ENCODE data around the gene RIN3. TPM values are rescaled to one million over a fixed set of nuclear protein-coding genes. Genes with fewer than 3 reads are reported as not detected.

The RIN3 gene
- total RNA-seq, 1 donor from 2014 or later = 28.0 TPM

- DNase-seq (ENCODE audit: low read depth) (no peak), FAIRE-seq (no peak)
- H3K9me3 ChIP-seq (ENCODE audit: insufficient read depth, low read depth, low read length) = no peaks in the 10 kb centered on the region
- no peaks in the 10 kb centered on the region for H3K4me1 ChIP-seq (ENCODE audit: insufficient read depth, low read length)
- no peak overlapping the region for H3K4me3 Mint-ChIP-seq (ENCODE audit: unreplicated experiment)
- peaks cover 8% of the 10 kb centered on the region for H3K4me1 Mint-ChIP-seq (ENCODE audit: low read depth, unreplicated experiment)
- H3K27ac Mint-ChIP-seq (ENCODE audit: unreplicated experiment) = no peak overlapping the region
- H4K20me1 ChIP-seq (ENCODE audit: insufficient read depth, low read length) = no peaks in the 10 kb centered on the region
- no peak overlapping the region for H3K4me3 ChIP-seq (ENCODE audit: insufficient read depth, low read depth, low read length)
- H3K9me3 Mint-ChIP-seq (ENCODE audit: unreplicated experiment) = peaks cover 2% of the 10 kb centered on the region
- no peak overlapping the region for H2AFZ ChIP-seq (ENCODE audit: low read depth, low read length)
- no peak overlapping the region for H3K27ac ChIP-seq (ENCODE audit: low read depth, low read length)
- H3K36me3 ChIP-seq (ENCODE audit: insufficient read depth, low read length) = no peaks in the 10 kb centered on the region
- peaks cover 3% of the 10 kb centered on the region for H3K27me3 ChIP-seq (ENCODE audit: insufficient read depth, low read length)
- H3K4me2 ChIP-seq (ENCODE audit: low read length) = no peak overlapping the region
- no peak overlapping the region for H3K9ac ChIP-seq (ENCODE audit: low read length)
- no peaks in the 10 kb centered on the region for H3K79me2 ChIP-seq (ENCODE audit: insufficient read depth, low read length)
- H3K36me3 Mint-ChIP-seq (ENCODE audit: low read depth, unreplicated experiment) = no peaks in the 10 kb centered on the region
- H3K27me3 Mint-ChIP-seq (ENCODE audit: low read depth, unreplicated experiment) = peaks cover 15% of the 10 kb centered on the region
- TF ChIP-seq EZH2 (IDR thresholded peaks at IDR 0.05; ENCODE audit: insufficient read depth, low read length) (no peak), CTCF (IDR thresholded peaks at IDR 0.05; ENCODE audit: insufficient read depth, low read depth, low read length) (no peak)
These were observed 20.6 kb upstream of the RIN3 start for GRCh38 chr14:92493024-92493423.

GRCh38 chr14:92493492-92493891 lies 20.1 kb upstream of the RIN3 start:
- Mint-ChIP-seq H3K4me1 (ENCODE audit: low read depth, unreplicated experiment) (peaks cover 8% of the 10 kb centered on the region), H3K4me3 (ENCODE audit: unreplicated experiment) (no peak overlapping the region), H3K36me3 (ENCODE audit: low read depth, unreplicated experiment) (no peaks in the 10 kb centered on the region), H3K27ac (ENCODE audit: unreplicated experiment) (no peak overlapping the region), H3K9me3 (ENCODE audit: unreplicated experiment) (peaks cover 2% of the 10 kb centered on the region), H3K27me3 (ENCODE audit: low read depth, unreplicated experiment) (peaks cover 15% of the 10 kb centered on the region)
- no peaks in the 10 kb centered on the region for H3K79me2 ChIP-seq (ENCODE audit: insufficient read depth, low read length)
- H3K36me3 ChIP-seq (ENCODE audit: insufficient read depth, low read length) = no peaks in the 10 kb centered on the region
- no peak overlapping the region for H3K4me3 ChIP-seq (ENCODE audit: insufficient read depth, low read depth, low read length)
- no peaks in the 10 kb centered on the region for H3K4me1 ChIP-seq (ENCODE audit: insufficient read depth, low read length)
- no peaks in the 10 kb centered on the region for H3K9me3 ChIP-seq (ENCODE audit: insufficient read depth, low read depth, low read length)
- TF ChIP-seq CTCF (IDR thresholded peaks at IDR 0.05; ENCODE audit: insufficient read depth, low read depth, low read length) = no peak
- no peak for TF ChIP-seq EZH2 (IDR thresholded peaks at IDR 0.05; ENCODE audit: insufficient read depth, low read length)
- H3K27ac ChIP-seq (ENCODE audit: low read depth, low read length) = no peak overlapping the region
- no peak for FAIRE-seq
- no peak for DNase-seq (ENCODE audit: low read depth)
- no peak overlapping the region for H2AFZ ChIP-seq (ENCODE audit: low read depth, low read length)
- no peaks in the 10 kb centered on the region for H4K20me1 ChIP-seq (ENCODE audit: insufficient read depth, low read length)
- peaks cover 3% of the 10 kb centered on the region for H3K27me3 ChIP-seq (ENCODE audit: insufficient read depth, low read length)
- H3K4me2 ChIP-seq (ENCODE audit: low read length) = no peak overlapping the region
- no peak overlapping the region for H3K9ac ChIP-seq (ENCODE audit: low read length)

GRCh38 chr14:92494512-92494911 lies 19.1 kb upstream of the RIN3 start:
- H3K27me3 Mint-ChIP-seq (ENCODE audit: low read depth, unreplicated experiment) = peaks cover 18% of the 10 kb centered on the region
- H3K4me1 ChIP-seq (ENCODE audit: insufficient read depth, low read length) = no peaks in the 10 kb centered on the region
- H3K27ac Mint-ChIP-seq (ENCODE audit: unreplicated experiment) = no peak overlapping the region
- H3K4me2 ChIP-seq (ENCODE audit: low read length) = no peak overlapping the region
- no peaks in the 10 kb centered on the region for H4K20me1 ChIP-seq (ENCODE audit: insufficient read depth, low read length)
- H3K4me3 Mint-ChIP-seq (ENCODE audit: unreplicated experiment) = no peak overlapping the region
- DNase-seq (ENCODE audit: low read depth) (no peak), FAIRE-seq (no peak)
- no peak overlapping the region for H3K9ac ChIP-seq (ENCODE audit: low read length)
- H3K79me2 ChIP-seq (ENCODE audit: insufficient read depth, low read length) = no peaks in the 10 kb centered on the region
- peaks cover 8% of the 10 kb centered on the region for H3K4me1 Mint-ChIP-seq (ENCODE audit: low read depth, unreplicated experiment)
- H3K27me3 ChIP-seq (ENCODE audit: insufficient read depth, low read length) = peaks cover 3% of the 10 kb centered on the region
- no peak overlapping the region for H2AFZ ChIP-seq (ENCODE audit: low read depth, low read length)
- no peaks in the 10 kb centered on the region for H3K36me3 ChIP-seq (ENCODE audit: insufficient read depth, low read length)
- no peak overlapping the region for H3K27ac ChIP-seq (ENCODE audit: low read depth, low read length)
- no peaks in the 10 kb centered on the region for H3K9me3 ChIP-seq (ENCODE audit: insufficient read depth, low read depth, low read length)
- H3K4me3 ChIP-seq (ENCODE audit: insufficient read depth, low read depth, low read length) = no peak overlapping the region
- TF ChIP-seq CTCF (IDR thresholded peaks at IDR 0.05; ENCODE audit: insufficient read depth, low read depth, low read length) = no peak
- no peak for TF ChIP-seq EZH2 (IDR thresholded peaks at IDR 0.05; ENCODE audit: insufficient read depth, low read length)
- H3K9me3 Mint-ChIP-seq (ENCODE audit: unreplicated experiment) = peaks cover 2% of the 10 kb centered on the region
- H3K36me3 Mint-ChIP-seq (ENCODE audit: low read depth, unreplicated experiment) = no peaks in the 10 kb centered on the region

Measured in astrocyte (in vitro differentiated cells and primary cell).